Lung (tissue), 12 donors: Measurements from ENCODE around the gene WDPCP. TPM values are rescaled to one million over a fixed set of nuclear protein-coding genes. Genes with fewer than 3 reads are reported as not detected.
"Not testable (repeated sequence)": the region's sequence is repeated elsewhere in the genome, so short reads cannot be mapped to it uniquely, and the experiment has no call there.

Source experiments
- ATAC-seq: fragments of 200-7000 bp; cut with Tn5 transposase; one replicate; pipeline ENCODE4 v1.9.1; 2020; ENCODE audit warnings: moderate number of reproducible peaks; ENCODE audit not compliant: insufficient read depth, low FRiP score
- DNase-seq, 3 donors: peaks; one replicate each; pipeline ENCODE4 v3.0.0-alpha.2; 2013 to 2017
- H3K27ac ChIP-seq, 2 donors: one replicate each; pipeline ENCODE4 v1.5.1; 2013; ENCODE audit warnings: mild to moderate bottlenecking in 2 of 2, moderate library complexity in 2 of 2, control low read depth in 1 of 2, inconsistent platforms in 1 of 2, low read depth in 1 of 2, low read length in 1 of 2
- H3K27me3 ChIP-seq, 3 donors: one replicate each; pipeline ENCODE4 v1.5.1; 2013; ENCODE audit warnings: low read length in 2 of 3; ENCODE audit not compliant: control insufficient read depth in 3 of 3, insufficient read depth in 3 of 3
- H3K36me3 ChIP-seq, 4 donors: one replicate each; pipeline ENCODE4 v1.5.1; 2013; ENCODE audit warnings: low read length in 4 of 4, mild to moderate bottlenecking in 1 of 4, moderate library complexity in 1 of 4; ENCODE audit not compliant: control insufficient read depth in 4 of 4, insufficient read depth in 4 of 4
- H3K4me1 ChIP-seq, 5 donors: one replicate each; pipeline ENCODE4 v1.5.1; 2013; ENCODE audit warnings: low read length in 5 of 5, mild to moderate bottlenecking in 2 of 5, moderate library complexity in 1 of 5; ENCODE audit not compliant: control insufficient read depth in 5 of 5, insufficient read depth in 5 of 5
- H3K4me3 ChIP-seq: one replicate; pipeline ENCODE4 v1.5.1; 2013; ENCODE audit warnings: mild to moderate bottlenecking, control low read depth, moderate library complexity
- H3K9ac ChIP-seq, 2 donors: one replicate each; pipeline ENCODE4 v1.5.1; 2013; ENCODE audit warnings: low read length in 2 of 2, control low read depth in 1 of 2; ENCODE audit not compliant: insufficient read depth in 1 of 2
- H3K9me3 ChIP-seq, 4 donors: one replicate each; pipeline ENCODE4 v1.5.1; 2013; ENCODE audit warnings: low read length in 3 of 4, mild to moderate bottlenecking in 1 of 4, moderate library complexity in 1 of 4; ENCODE audit not compliant: control insufficient read depth in 4 of 4, insufficient read depth in 3 of 4
- CTCF ChIP-seq: IDR thresholded peaks from 2 replicates; pipeline ENCODE4 v1.5.1; 2012; ENCODE audit warnings: mild to moderate bottlenecking; ENCODE audit errors: control extremely low read depth, extremely low read depth
- WGBS, 2 donors: extraction: QIAGEN DNeasy Blood & Tissue Kit; methylation state at CpG; one replicate each; pipeline ENCODE4 v1.1.7; 2013; 5-methylcytosine and 5-hydroxymethylcytosine counted together
- polyA plus RNA-seq, 2 donors: library from polyadenylated mRNA; stranded (reverse); fragments of 200-250 nt; gene quantifications; one replicate each; pipeline ENCODE4 v1.2.1, GENCODE V29; 2013
- total RNA-seq, 2 donors: library from RNA; depleted of rRNA in 1 of 2; stranded (reverse); fragments of >200 nt in 1 of 2; gene quantifications; one replicate each; pipeline ENCODE4 v1.2.1, GENCODE V29; 2014 to 2021
- donor health status: control.
- donor health status: control.
- donor health status: Bipolar disorder and iron deficiency.
- donor health status: healthy.
- donor health status: DM: yes; HTN: yes; CAD: no.

WDPCP gene
- total and polyA plus RNA-seq, 4 donors = 2.3 to 40.7 (median 8.6) TPM

DNA sequence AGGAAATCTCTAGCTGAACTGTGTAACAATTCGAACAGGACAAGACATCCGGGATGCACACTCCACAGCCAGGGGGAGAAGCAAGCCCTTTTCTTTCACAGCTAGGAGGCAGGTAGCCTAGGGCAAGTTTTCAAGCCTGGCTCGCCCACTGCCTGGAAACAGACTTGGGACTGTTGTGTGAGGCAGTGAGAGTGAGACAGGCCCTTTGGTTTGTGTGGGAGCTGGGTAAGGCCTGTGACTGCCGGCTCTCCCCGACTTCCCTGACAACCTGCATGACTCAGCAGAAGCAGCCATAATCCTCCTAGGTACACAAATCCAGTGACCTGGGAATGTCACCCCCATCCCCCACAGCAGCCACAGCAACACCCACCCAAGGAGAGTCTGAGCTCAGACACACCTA lies 179.7 kb downstream of the WDPCP start:
- DNase-seq (no peak), ATAC-seq (no peak)
- Histone ChIP-seq H3K9ac (no peak overlapping the region), H3K4me1 (no peaks in the 10 kb centered on the region), H3K27ac (no peak overlapping the region), H3K4me3 (no peak overlapping the region), H3K36me3 (peaks cover 3 to 6% (median 3%) of the 10 kb centered on the region in 4 donors), H3K27me3 (no peaks in the 10 kb centered on the region), H3K9me3 (no peaks in the 10 kb centered on the region)
- no peak for TF ChIP-seq CTCF
- WGBS, 2 donors = 95% methylated on average over 5 of the region's 5 CpGs

DNA sequence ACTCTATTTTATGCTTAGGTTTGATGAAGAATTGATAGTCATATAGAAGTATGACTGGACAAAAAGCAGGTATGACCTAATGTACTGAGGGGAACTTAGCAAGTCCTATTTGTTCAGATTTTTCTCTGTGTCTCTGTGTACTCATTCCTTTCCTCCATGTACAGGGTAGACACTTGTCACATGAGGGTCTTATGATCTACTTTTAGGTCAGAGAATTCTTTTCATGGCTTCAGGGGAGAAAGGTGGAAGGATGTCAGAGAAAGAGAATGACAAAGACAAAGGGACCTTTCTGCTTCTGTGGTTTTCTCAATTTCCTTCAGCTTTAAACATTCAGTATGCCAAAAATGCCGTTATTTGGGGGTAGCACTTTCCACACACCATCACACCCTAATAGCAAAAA lies 181.6 kb downstream of the WDPCP start:
- 62 to 85% methylated on average over 1 of the region's 1 CpG for WGBS, 2 donors
- H3K4me1 ChIP-seq = no peaks in the 10 kb centered on the region
- H3K36me3 ChIP-seq = peaks cover 3 to 8% (median 5%) of the 10 kb centered on the region in 4 donors
- H3K9ac ChIP-seq = no peak overlapping the region
- no peaks in the 10 kb centered on the region for H3K27me3 ChIP-seq
- H3K4me3 ChIP-seq = no peak overlapping the region
- ATAC-seq = no peak
- no peak overlapping the region for H3K27ac ChIP-seq
- TF ChIP-seq CTCF = no peak
- DNase-seq = no peak
- H3K9me3 ChIP-seq = no peaks in the 10 kb centered on the region

- Histone ChIP-seq H3K27me3 (no peaks in the 10 kb centered on the region), H3K36me3 (peaks cover 3 to 8% (median 5%) of the 10 kb centered on the region in 4 donors), H3K9me3 (no peaks in the 10 kb centered on the region), H3K4me3 (no peak overlapping the region), H3K27ac (no peak overlapping the region), H3K4me1 (peaks cover 0 to 4% (median 0%) of the 10 kb centered on the region in 5 donors), H3K9ac (no peak overlapping the region)
- no peak for TF ChIP-seq CTCF
- ATAC-seq (no peak), DNase-seq (no peak)
These were observed 184.5 kb downstream of the WDPCP start for GRCh38 chr2:63403820-63404219.

DNA sequence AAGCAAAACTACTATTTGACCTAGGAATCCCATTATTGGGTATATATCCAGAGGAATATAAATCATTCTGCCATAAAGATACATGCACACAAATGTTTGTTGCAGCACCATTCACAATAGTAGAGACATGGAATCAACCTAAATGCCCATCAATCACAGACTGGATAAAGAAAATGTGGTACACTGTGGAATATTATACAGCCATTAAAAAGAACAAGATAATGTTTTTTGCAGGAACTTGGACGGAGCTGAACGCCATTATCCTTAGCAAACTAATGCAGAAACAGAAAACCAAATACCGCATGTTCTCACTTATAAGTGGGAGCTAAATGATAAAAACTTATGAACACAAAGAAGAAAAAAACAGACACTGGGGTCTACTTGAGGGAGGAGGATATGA lies 185.4 kb downstream of the WDPCP start:
- not testable (repeated sequence) for ATAC-seq, H3K4me3 ChIP-seq, H3K36me3 ChIP-seq, H3K27me3 ChIP-seq, H3K4me1 ChIP-seq, H3K27ac ChIP-seq, H3K9me3 ChIP-seq, DNase-seq, H3K9ac ChIP-seq
- 75 to 96% methylated on average over 3 of the region's 3 CpGs for WGBS, 2 donors
